Esophagus squamous epithelium (tissue), 5 donors: ENCODE measurements around the gene FAM171A1. TPM values are rescaled to one million over a fixed set of nuclear protein-coding genes. Genes with fewer than 3 reads are reported as not detected.

Experiments used
- DNase-seq: peaks from one replicate; lab custom pipeline; 2025; lab: John Stamatoyannopoulos, UW
- H3K27ac ChIP-seq, 4 donors: fragments of 200-600 bp; sonication (generic); one replicate each; pipeline ENCODE4 v1.5.1; 2016 to 2019; ENCODE audit warnings: mild to moderate bottlenecking in 1 of 4
- H3K27me3 ChIP-seq, 4 donors: fragments of 200-600 bp; sonication (generic); 1 replicate in 3 of 4; 2 replicates in 1 of 4; pipeline versions ENCODE4 v1.5.1 to v1.6.0; 2017 to 2021; ENCODE audit warnings: antibody characterized with exemption in 1 of 4
- H3K36me3 ChIP-seq, 3 donors: fragments of 200-600 bp; sonication (generic); one replicate each; pipeline ENCODE4 v1.5.1; 2016 to 2019
- H3K4me1 ChIP-seq, 3 donors: fragments of 200-600 bp; sonication (generic); one replicate each; pipeline ENCODE4 v1.5.1; 2017 to 2019
- H3K4me3 ChIP-seq, 4 donors: fragments of 200-600 bp; sonication (generic); 1 replicate in 3 of 4; 2 replicates in 1 of 4; pipeline ENCODE4 v1.5.1; 2016 to 2019; ENCODE audit warnings: mild to moderate bottlenecking in 2 of 4, moderate library complexity in 1 of 4
- H3K9me3 ChIP-seq, 3 donors: fragments of 200-600 bp; sonication (generic); one replicate each; pipeline ENCODE4 v1.5.1; 2016 to 2019
- POLR2A ChIP-seq, 4 donors: fragments of 450-650 bp; IDR thresholded peaks; one replicate each; pipeline ENCODE4 v1.6.1; 2017; ENCODE audit warnings: antibody characterized with exemption in 4 of 4, mild to moderate bottlenecking in 4 of 4, moderate library complexity in 3 of 4
- WGBS, 2 donors: methylation state at CpG; one replicate each; pipeline ENCODE4 v1.1.5; 2018; 5-methylcytosine and 5-hydroxymethylcytosine counted together
- intact Hi-C: fragments of 100-400 bp; cut with DNase I; formaldehyde crosslinking; loops from one replicate; pipeline ENCODE4 v1.15.0; 2022
- total RNA-seq, 4 donors: library from RNA; depleted of rRNA; stranded (reverse); fragments of >200 nt; gene quantifications; one replicate each; pipeline ENCODE4 v1.1.0, GENCODE V29; 2016
- TF ChIP-seq, protein P1 (sequence below), 6 experiments: fragments of 450-650 bp in 4 of 6; fragments of 200-600 bp in 2 of 6; sonication (generic) in 2 of 6; IDR thresholded peaks; one replicate each; pipeline ENCODE4 v1.5.1; 2016 to 2019; ENCODE audit warnings: antibody characterized with exemption in 6 of 6, mild to moderate bottlenecking in 4 of 6, moderate library complexity in 4 of 6
- donor health status: DM: yes; HTN: yes; CAD: no.

Gene FAM171A1
- total RNA-seq, 4 donors from 2014 or later: 3.8 to 10.9 (median 5.3) TPM

DNA sequence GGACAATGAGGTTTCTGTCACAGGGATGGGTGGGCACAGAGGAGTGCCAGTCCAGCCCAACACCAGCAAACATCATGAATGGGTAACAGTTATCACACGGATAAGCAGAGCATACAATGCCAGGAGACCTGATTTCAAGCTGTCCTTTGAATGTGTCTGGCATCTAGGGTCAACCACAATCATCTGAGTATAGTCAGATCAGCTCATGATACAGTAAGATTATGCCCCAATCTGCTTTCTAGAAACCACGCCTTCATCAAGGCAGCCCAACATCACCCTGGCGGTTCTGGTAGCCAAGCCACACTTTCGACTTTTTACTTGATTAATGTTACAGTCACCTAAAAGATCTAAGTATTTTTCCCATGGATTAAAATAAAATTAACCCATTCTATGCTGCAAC lies 10.5 kb downstream of the FAM171A1 start:
- no peak overlapping the region for H3K4me3 ChIP-seq
- H3K4me1 ChIP-seq: no peaks in the 10 kb centered on the region
- H3K27me3 ChIP-seq: no peaks in the 10 kb centered on the region
- intact Hi-C loops: no loop called here
- DNase-seq: no peak
- TF ChIP-seq, protein P1, sequence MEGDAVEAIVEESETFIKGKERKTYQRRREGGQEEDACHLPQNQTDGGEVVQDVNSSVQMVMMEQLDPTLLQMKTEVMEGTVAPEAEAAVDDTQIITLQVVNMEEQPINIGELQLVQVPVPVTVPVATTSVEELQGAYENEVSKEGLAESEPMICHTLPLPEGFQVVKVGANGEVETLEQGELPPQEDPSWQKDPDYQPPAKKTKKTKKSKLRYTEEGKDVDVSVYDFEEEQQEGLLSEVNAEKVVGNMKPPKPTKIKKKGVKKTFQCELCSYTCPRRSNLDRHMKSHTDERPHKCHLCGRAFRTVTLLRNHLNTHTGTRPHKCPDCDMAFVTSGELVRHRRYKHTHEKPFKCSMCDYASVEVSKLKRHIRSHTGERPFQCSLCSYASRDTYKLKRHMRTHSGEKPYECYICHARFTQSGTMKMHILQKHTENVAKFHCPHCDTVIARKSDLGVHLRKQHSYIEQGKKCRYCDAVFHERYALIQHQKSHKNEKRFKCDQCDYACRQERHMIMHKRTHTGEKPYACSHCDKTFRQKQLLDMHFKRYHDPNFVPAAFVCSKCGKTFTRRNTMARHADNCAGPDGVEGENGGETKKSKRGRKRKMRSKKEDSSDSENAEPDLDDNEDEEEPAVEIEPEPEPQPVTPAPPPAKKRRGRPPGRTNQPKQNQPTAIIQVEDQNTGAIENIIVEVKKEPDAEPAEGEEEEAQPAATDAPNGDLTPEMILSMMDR (IDR thresholded peaks at IDR 0.05): no peak
- TF ChIP-seq POLR2A (IDR thresholded peaks at IDR 0.05): no peak
- H3K9me3 ChIP-seq: no peaks in the 10 kb centered on the region
- H3K36me3 ChIP-seq: no peaks in the 10 kb centered on the region
- 68 to 74% methylated on average over 4 of the region's 4 CpGs for WGBS, 2 donors
- no peak overlapping the region for H3K27ac ChIP-seq

DNA sequence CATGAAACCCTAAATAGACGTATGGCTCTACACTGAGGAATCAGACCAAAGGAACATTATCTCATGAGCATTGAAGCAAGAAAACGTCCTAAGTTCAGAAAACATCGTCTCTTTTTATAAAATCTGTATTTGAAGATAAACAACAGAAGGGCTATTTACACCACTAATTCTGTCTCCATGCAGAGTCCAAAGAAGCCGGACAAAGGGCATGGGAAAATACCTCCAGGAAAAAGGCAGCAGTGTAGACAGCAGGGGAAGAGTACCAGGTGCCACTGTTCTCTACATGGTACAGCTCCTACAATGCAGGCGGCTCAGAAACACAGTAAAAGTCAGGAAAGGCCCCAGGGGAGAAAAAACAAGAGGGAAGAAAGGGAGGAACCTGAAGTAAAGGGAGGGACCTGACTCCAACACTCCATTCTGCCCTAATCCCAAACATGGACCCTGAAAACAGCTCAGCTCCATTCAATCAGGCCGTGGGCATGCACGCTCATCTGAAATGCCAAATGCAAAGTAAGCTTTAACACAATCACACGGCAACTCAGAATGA lies 17.5 kb downstream of the FAM171A1 start:
- intact Hi-C loops: no loop called here

DNA sequence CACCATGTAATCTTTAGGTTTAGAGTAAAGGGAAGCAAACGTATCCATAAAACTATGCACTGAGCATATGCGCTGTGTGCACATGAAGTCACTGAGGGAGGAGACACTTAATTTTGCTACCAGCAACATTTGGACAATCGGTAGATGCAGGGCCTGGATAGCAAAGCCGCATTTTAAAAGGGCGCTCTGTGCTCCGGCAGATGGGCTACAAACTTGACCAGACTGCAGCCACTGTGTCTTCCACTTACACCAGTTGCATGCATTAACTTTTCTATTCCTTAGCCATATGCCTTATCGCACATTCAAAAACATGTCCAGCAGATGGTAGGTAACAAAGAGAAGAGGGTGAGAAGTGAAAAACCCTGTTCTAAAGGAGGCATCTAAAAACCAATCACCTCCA lies 18.3 kb downstream of the FAM171A1 start:
- intact Hi-C loops: no loop called here
- no peaks in the 10 kb centered on the region for H3K9me3 ChIP-seq
- TF ChIP-seq, protein P1 (IDR thresholded peaks at IDR 0.05): no peak
- TF ChIP-seq POLR2A (IDR thresholded peaks at IDR 0.05): no peak
- DNase-seq: no peak
- H3K36me3 ChIP-seq: no peaks in the 10 kb centered on the region
- 91 to 94% methylated on average over 6 to 7 of the region's 7 CpGs for WGBS, 2 donors
- no peaks in the 10 kb centered on the region for H3K27me3 ChIP-seq
- peaks cover 0 to 9% (median 0%) of the 10 kb centered on the region in 3 donors for H3K4me1 ChIP-seq
- H3K27ac ChIP-seq: no peak overlapping the region
- no peak overlapping the region for H3K4me3 ChIP-seq

More for the DNA sequence above, 17.5 kb downstream of the FAM171A1 start:
- TF ChIP-seq POLR2A (IDR thresholded peaks at IDR 0.05): no peak
- TF ChIP-seq, protein P1 (IDR thresholded peaks at IDR 0.05): no peak
- no peak overlapping the region for H3K27ac ChIP-seq
- no peaks in the 10 kb centered on the region for H3K9me3 ChIP-seq
- peaks cover 0 to 9% (median 0%) of the 10 kb centered on the region in 3 donors for H3K4me1 ChIP-seq
- H3K4me3 ChIP-seq: no peak overlapping the region
- no peaks in the 10 kb centered on the region for H3K27me3 ChIP-seq
- WGBS, 2 donors: 79 to 84% methylated on average over 8 of the region's 8 CpGs
- no peak for DNase-seq
- H3K36me3 ChIP-seq: no peaks in the 10 kb centered on the region

DNA sequence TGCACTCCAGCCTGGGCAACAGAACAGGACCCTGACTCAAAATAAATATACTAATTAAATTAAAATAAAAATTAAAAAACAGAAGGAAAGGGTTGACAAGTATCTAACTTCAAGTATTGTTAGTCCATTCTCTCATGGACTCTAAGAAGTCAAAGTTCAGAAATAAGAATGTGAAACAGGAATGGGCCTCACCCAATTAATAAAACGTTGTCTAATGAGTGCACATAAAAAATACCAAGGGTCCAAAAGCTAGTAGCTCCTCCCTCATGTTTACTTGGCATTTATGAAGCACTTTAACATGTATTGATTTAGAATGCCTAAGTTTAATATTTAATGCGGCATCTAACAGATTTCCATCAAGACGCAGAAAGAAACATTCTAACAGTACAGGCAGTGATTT lies 18.9 kb downstream of the FAM171A1 start:
- Histone ChIP-seq H3K4me3 (no peak overlapping the region), H3K9me3 (no peaks in the 10 kb centered on the region), H3K27me3 (no peaks in the 10 kb centered on the region), H3K4me1 (peaks cover 0 to 9% (median 0%) of the 10 kb centered on the region in 3 donors), H3K36me3 (no peaks in the 10 kb centered on the region), H3K27ac (no peak overlapping the region)
- intact Hi-C loops: no loop called here
- no peak for TF ChIP-seq POLR2A (IDR thresholded peaks at IDR 0.05)
- TF ChIP-seq, protein P1 (IDR thresholded peaks at IDR 0.05): no peak
- no peak for DNase-seq
- WGBS, 2 donors: 67 to 70% methylated on average over 3 of the region's 3 CpGs

DNA sequence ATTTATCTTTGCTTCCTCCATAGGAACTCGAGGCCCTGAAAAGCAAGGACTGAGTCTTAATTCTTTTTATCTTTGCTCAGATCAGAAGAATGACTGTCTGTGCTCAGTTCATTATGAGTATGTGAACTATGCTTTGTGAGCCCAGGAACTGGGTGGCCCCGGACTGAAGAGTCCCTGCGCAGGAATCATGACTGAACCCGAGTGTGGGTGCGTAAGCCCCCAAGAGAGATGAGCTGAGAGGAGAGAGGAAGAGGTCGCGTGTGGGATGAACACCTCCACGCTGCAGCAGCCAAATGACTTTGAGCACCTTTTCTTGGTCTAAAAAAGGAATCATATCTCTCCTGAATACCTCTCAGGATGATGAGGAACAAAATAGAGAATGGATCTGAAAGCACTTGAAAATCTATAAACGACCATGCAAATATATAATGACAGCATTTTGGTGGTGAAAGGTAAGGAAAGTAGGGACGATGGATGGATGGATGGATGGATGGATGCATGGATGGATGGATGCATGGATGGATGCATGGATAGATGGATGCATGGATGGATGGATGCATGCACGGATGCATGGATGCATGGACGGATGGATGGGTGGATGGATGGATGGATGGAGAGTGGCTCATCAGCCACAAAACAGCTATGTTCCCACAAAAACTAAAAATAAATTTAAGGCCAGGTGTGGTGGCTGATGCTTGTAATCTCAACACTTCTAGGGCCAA lies 19.8 kb downstream of the FAM171A1 start:
- Histone ChIP-seq H3K36me3 (no peaks in the 10 kb centered on the region), H3K4me1 (peaks cover 0 to 11% (median 0%) of the 10 kb centered on the region in 3 donors), H3K9me3 (no peaks in the 10 kb centered on the region), H3K27ac (no peak overlapping the region), H3K27me3 (no peaks in the 10 kb centered on the region), H3K4me3 (no peak overlapping the region)
- DNase-seq: no peak
- TF ChIP-seq POLR2A (IDR thresholded peaks at IDR 0.05): no peak
- TF ChIP-seq, protein P1 (IDR thresholded peaks at IDR 0.05): no peak
- 67 to 82% methylated on average over 12 of the region's 12 CpGs for WGBS, 2 donors
- intact Hi-C loops: no loop called here
